GM18505 (cell line): ENCODE results near the gene ATP6V0E2.
"Not testable (repeated sequence)": the region's sequence is repeated elsewhere in the genome, so short reads cannot be mapped to it uniquely, and the experiment has no call there.

Experiments
- ATAC-seq: cut with Tn5 transposase; IDR thresholded peaks from one replicate; pipeline ENCODE4 v1.9.1; 2021; ENCODE audit not compliant: unreplicated experiment
- POLR2A ChIP-seq: IDR thresholded peaks from 4 replicates; pipeline ENCODE4 v1.6.1; 2011; ENCODE audit warnings: borderline replicate concordance; ENCODE audit not compliant: insufficient read depth, insufficient read length; ENCODE audit errors: extremely low read depth

The ATP6V0E2 gene

GRCh38 chr7:149873074-149873969 is at the start of gene ATP6V0E2:
ATP6V0E2 (plus strand) TSS chr7:149873969; CDS start chr7:149874066, 97 bp downstream.
- TF ChIP-seq POLR2A, result no peak
- ATAC-seq, result peak; percentile 92

GRCh38 chr7:149824301-149824741 is 49.4 kb upstream of the ATP6V0E2 start:
- no peak for ATAC-seq
- no peak for TF ChIP-seq POLR2A

GRCh38 chr7:149824748-149825566 is 48.8 kb upstream of the ATP6V0E2 start:
- no peak for ATAC-seq
- TF ChIP-seq POLR2A, result no peak

GRCh38 chr7:149825567-149826343 is 48.0 kb upstream of the ATP6V0E2 start:
- TF ChIP-seq POLR2A, result no peak
- ATAC-seq, result no peak

- TF ChIP-seq POLR2A, result no peak
- no peak for ATAC-seq
Observed at GRCh38 chr7:149826344-149827088, 47.3 kb upstream of the ATP6V0E2 start.

- ATAC-seq, result no peak
- no peak for TF ChIP-seq POLR2A
Observed at GRCh38 chr7:149827089-149827981, 46.4 kb upstream of the ATP6V0E2 start.

- ATAC-seq, result no peak
- no peak for TF ChIP-seq POLR2A
Observed at GRCh38 chr7:149828357-149829309, 45.1 kb upstream of the ATP6V0E2 start.

- not testable (repeated sequence) for ATAC-seq
Observed at GRCh38 chr7:149830527-149830926, 43.2 kb upstream of the ATP6V0E2 start.

GRCh38 chr7:149830997-149831740 is 42.6 kb upstream of the ATP6V0E2 start:
- no peak for ATAC-seq
- TF ChIP-seq POLR2A, result no peak

- ATAC-seq, result no peak
- TF ChIP-seq POLR2A, result no peak
Observed at GRCh38 chr7:149831741-149832219, 42.0 kb upstream of the ATP6V0E2 start.

GRCh38 chr7:149832332-149833041 is 41.3 kb upstream of the ATP6V0E2 start:
- no peak for TF ChIP-seq POLR2A

More at GRCh38 chr7:149832332-149833041, 41.3 kb upstream of the ATP6V0E2 start:
- ATAC-seq, result no peak
